SU-DHL-6 (cell line): ENCODE data around the gene C2CD2.

Experiments
- EZH2phosphoT487 ChIP-seq: fragments of 200-600 bp; sonication (generic), shearing (Covaris generic); conservative IDR thresholded peaks from 2 replicates; pipeline ENCODE4 v1.6.1; 2018; ENCODE audit warnings: mild to moderate bottlenecking, antibody characterized with exemption, low read length, moderate library complexity, mixed read lengths
- TF ChIP-seq, protein P1 (sequence below): fragments of 200-600 bp; sonication (generic); IDR thresholded peaks from one replicate; pipeline ENCODE4 v1.5.1; 2017; ENCODE audit warnings: antibody characterized with exemption, mild to moderate bottlenecking, low read length, moderate library complexity; ENCODE audit not compliant: insufficient read depth, poor library complexity, severe bottlenecking

DNA sequence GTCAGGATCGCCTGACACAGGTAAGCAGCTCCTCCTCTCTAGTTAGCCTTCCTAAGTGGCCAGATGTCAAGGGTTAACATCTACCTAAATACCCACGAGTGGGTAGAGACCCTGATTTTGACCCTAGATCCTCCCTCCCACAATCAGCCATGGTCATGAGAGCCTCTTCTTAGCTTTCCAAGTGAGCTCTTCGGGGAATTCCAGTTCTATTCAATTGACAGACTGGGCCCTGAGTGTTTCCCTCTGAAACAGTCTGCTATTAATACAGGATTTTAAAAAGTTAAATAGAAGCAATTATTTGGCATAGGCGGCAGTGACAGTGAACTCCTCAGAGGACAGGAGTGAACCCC lies 28.1 kb downstream of the C2CD2 start:
- TF ChIP-seq, protein P1, sequence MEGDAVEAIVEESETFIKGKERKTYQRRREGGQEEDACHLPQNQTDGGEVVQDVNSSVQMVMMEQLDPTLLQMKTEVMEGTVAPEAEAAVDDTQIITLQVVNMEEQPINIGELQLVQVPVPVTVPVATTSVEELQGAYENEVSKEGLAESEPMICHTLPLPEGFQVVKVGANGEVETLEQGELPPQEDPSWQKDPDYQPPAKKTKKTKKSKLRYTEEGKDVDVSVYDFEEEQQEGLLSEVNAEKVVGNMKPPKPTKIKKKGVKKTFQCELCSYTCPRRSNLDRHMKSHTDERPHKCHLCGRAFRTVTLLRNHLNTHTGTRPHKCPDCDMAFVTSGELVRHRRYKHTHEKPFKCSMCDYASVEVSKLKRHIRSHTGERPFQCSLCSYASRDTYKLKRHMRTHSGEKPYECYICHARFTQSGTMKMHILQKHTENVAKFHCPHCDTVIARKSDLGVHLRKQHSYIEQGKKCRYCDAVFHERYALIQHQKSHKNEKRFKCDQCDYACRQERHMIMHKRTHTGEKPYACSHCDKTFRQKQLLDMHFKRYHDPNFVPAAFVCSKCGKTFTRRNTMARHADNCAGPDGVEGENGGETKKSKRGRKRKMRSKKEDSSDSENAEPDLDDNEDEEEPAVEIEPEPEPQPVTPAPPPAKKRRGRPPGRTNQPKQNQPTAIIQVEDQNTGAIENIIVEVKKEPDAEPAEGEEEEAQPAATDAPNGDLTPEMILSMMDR = no peak
- TF ChIP-seq EZH2phosphoT487 = no peak
